Skeletal muscle satellite cell (primary cell): ENCODE results near the gene TAMALIN.
A peak's percentile ranks its signal among the peaks of the same experiment; 100 is the strongest.

Experiments used
- H3K27me3 ChIP-seq: 2 replicates; pipeline ENCODE4 v1.7.0; 2013; ENCODE audit warnings: low read length; ENCODE audit not compliant: control insufficient read depth, insufficient read depth
- H3K36me3 ChIP-seq: 2 replicates; pipeline ENCODE4 v1.7.0; 2013; ENCODE audit warnings: mild to moderate bottlenecking, control low read depth, low read length; ENCODE audit not compliant: insufficient read depth
- H3K4me1 ChIP-seq: 2 replicates; pipeline ENCODE4 v1.7.0; 2013; ENCODE audit warnings: low read length; ENCODE audit not compliant: control insufficient read depth, insufficient read depth
- H3K4me2 ChIP-seq: 2 replicates; pipeline ENCODE4 v1.7.0; 2013; ENCODE audit warnings: mild to moderate bottlenecking, low read length
- H3K4me3 ChIP-seq: 2 replicates; pipeline ENCODE4 v1.7.0; 2013; ENCODE audit warnings: low read length
- H3K9ac ChIP-seq: 2 replicates; pipeline ENCODE4 v1.7.0; 2013; ENCODE audit warnings: mild to moderate bottlenecking, low read depth, low read length, moderate library complexity
- H3K9me3 ChIP-seq: replicated peaks from 2 replicates; pipeline ENCODE4 v1.7.0; 2013; ENCODE audit warnings: mild to moderate bottlenecking, control low read depth, low read length

Gene TAMALIN

DNA sequence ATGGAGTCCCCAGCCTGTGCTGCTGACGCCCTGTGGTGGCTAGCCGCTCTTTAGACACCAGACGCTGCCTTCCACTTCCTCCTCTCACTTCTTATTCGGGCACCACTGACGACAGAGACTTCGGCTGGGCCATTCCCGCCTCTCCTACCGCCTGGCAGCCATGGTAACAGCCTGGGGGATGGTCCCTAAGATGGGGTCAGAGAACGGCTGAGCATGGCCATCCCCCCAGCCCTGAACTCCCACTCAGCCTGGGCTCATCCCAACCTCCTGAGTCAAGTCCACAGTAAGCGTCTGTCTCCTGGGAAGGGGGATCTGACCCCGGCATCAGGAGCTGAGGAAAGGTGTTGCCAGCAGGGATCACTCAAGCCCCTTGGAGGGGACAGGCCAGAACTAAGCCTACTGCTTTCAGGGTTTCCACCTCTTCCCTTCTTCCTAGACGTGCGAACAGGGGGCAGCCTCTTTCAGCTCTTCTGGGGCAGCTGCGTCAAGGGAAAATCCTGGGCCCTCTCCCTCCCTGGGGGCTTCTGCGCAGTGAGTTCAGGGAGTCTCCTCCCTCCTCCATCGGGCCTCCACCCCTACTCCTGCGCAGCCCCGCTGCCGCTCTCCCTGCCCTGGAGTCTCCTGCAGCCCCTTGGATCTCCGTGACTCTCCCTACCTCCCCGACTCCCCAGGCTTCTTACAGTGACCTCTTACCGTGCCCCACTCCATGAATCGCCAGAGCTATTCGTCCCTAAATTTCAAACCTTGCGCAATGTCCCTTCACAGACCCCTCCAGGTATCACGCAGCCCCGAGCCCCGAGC, 643 bp upstream of the TAMALIN start:
- Histone ChIP-seq H3K27me3 (peaks cover 15% of the 10 kb centered on the region), H3K9ac (no peak overlapping the region), H3K4me1 (peaks cover 30% of the 10 kb centered on the region), H3K36me3 (no peaks in the 10 kb centered on the region), H3K4me2 (peak overlapping the region; percentile 83), H3K9me3 (no peaks in the 10 kb centered on the region), H3K4me3 (no peak overlapping the region)

DNA sequence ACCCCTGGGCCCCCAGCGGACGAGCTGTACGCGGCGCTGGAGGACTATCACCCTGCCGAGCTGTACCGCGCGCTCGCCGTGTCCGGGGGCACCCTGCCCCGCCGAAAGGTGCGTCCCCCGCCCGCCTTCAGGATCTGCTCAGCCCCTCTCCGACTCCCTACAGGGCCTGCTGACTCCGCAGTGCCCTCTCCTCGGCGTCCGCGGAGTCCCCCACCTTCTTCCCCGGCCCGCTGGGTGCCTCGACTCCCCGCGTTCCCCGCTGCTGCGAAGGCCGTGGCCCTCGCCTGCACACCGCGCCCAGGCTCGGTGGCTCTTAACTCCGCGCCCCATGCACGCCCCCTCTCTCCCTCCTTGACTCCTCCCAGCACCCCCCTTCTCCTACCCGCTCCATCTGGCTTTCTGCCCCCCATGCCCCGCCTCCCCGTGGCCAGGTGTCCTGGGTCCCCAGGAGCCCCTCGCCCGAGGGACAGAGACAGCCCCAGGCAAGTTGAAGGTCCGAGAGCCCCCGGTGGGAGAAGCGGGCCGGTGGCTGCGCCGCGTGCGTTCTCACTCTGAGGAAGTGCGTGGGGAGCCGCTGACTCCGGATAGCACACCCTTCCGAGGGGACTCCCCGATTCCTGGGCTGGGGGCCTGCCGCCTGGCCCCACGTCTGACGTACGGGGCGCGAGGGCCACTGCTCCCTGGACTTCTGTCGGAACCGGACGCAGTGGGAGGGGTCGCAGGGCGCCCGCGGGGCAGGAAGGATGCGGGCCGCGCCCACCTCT, 594 bp downstream of the TAMALIN start:
- no peaks in the 10 kb centered on the region for H3K9me3 ChIP-seq
- H3K27me3 ChIP-seq: peaks cover 15% of the 10 kb centered on the region
- H3K9ac ChIP-seq: peak overlapping the region; percentile 66
- peak overlapping the region; percentile 83 for H3K4me2 ChIP-seq
- peak overlapping the region; percentile 69 for H3K4me3 ChIP-seq
- peaks cover 30% of the 10 kb centered on the region for H3K4me1 ChIP-seq
- no peaks in the 10 kb centered on the region for H3K36me3 ChIP-seq

DNA sequence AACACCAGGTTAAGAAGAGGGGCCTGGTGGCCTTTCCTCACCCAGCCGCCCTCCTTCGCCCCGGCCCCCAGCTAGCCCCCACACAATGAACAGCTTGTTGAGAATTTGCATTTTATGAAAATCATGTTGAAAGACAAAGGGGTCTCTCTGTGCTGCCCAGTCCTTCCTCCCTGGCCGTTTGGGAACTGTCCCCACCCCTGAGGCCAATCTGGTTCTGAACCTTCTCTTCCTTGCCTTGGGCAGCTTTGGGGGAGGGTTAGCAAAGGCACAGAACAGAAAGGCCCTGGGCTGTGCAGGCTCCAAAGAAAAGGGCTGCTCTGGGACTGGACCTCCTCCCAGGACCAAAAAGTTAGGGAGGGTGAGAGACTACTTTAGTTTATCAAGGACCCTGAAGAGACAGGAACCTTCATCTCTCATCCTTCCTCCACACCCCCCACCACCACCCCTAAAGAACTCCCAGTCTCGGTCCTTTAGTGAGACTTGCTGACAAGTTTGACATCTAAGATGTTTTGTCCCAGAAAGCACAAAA, 1.3 kb downstream of the TAMALIN start:
- peaks cover 15% of the 10 kb centered on the region for H3K27me3 ChIP-seq
- no peaks in the 10 kb centered on the region for H3K36me3 ChIP-seq
- no peaks in the 10 kb centered on the region for H3K9me3 ChIP-seq
- peak overlapping the region; percentile 83 for H3K4me2 ChIP-seq
- peak overlapping the region; percentile 69 for H3K4me3 ChIP-seq
- no peak overlapping the region for H3K9ac ChIP-seq
- H3K4me1 ChIP-seq: peaks cover 30% of the 10 kb centered on the region

DNA sequence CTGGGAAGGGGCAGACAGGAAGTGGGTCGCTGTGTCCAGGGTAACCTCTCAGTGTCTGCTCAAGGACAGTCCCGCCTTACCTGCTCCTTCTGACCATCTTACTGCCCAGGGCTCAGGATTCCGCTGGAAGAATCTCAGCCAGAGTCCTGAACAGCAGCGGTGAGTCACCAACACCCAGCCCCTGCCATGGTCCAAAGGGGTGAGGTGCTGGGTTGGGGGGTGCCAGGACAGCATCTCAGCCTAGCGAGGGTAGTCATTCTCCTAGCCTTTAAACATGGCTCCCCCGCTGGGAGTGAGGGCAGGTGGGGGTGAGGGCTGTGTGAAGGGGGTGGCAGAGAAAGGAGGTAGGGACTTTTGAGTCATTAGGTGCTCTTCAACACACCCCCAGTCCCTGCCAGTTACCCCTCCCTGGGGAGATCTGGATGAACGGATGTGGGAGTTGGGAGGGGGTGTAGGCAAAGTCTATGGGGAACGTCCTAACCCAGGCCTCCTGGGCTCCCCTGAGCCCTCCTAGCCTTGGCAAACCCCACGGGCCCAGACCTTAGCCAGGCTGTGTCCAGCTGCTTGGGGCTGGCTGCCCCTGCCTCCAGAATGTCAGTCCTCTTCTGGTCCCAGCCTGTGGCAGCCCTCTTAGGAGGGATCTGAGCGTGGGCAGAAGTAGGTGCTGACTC, 2.5 kb downstream of the TAMALIN start:
- Histone ChIP-seq H3K4me2 (no peak overlapping the region), H3K9ac (no peak overlapping the region), H3K27me3 (peaks cover 15% of the 10 kb centered on the region), H3K9me3 (no peaks in the 10 kb centered on the region), H3K36me3 (no peaks in the 10 kb centered on the region), H3K4me1 (peaks cover 30% of the 10 kb centered on the region), H3K4me3 (no peak overlapping the region)

DNA sequence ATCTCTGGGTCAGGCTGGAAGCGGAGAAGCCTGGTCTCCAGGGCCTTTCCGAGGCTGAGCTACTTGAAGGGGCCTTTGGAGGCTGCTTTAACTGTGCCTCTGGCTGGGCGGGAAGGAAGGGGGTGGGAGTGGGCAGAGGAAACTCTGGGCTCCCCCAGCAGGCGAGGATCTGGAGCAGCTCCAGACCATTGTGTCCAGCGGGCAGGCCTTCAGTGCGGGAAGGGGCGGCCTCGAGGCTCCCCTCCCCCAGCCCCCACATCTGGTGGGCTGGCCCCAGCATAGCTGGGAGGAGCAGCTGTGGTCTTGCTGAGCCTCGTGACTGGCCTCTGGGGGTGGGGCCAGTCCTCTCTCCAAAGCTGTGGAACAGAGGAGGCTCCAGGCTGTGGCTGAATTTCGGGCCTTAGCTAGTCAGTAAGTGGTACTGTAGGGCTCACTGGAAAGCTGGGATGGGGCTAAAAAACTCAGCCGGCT, 3.4 kb downstream of the TAMALIN start:
- Histone ChIP-seq H3K36me3 (no peaks in the 10 kb centered on the region), H3K9me3 (no peaks in the 10 kb centered on the region), H3K27me3 (peaks cover 15% of the 10 kb centered on the region), H3K9ac (peak overlapping the region; percentile 45), H3K4me3 (peak overlapping the region; percentile 7), H3K4me1 (peaks cover 30% of the 10 kb centered on the region), H3K4me2 (peak overlapping the region; percentile 28)

DNA sequence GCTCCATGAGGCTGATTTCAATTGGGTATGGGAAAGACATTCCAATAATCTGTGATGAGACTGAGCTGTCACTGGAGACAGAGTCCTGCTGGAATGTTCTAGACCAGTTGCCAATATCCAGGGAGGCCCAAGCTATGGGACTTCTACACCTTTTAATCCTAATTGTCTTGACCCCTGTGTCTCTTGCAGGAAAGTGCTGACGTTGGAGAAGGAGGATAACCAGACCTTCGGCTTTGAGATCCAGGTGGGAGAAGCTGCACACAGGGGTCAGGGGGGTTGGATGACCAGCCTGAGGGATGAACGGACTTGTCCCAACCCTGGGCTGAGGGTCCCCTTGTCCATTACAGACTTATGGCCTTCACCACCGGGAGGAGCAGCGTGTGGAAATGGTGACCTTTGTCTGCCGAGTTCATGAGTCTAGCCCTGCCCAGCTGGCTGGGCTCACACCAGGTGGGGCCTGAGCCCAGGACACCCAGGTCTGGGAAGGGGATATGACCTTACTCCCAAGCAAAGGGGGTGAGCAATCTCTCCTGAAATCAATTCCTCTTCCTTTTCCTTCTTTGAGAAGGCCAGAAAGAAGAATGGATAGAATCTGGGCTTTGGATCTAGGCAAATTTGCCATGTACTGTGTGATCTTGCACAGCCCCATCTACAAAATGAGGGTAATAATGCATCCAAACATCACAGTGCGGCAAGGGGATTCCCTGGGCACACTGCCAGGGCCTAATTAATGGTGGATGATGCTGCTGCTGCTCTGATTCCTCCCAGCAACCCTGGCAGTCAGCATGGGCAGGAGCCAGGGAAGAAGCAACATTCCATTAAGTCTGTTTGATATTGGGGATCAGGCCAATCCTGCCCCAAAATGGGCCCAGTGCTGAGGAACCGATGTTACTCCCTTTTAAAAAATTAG, 4.2 kb downstream of the TAMALIN start:
- Histone ChIP-seq H3K4me1 (peaks cover 30% of the 10 kb centered on the region), H3K4me2 (peak overlapping the region; percentile 28), H3K9ac (peak overlapping the region; percentile 45), H3K27me3 (peaks cover 11% of the 10 kb centered on the region), H3K4me3 (peak overlapping the region; percentile 7), H3K9me3 (no peaks in the 10 kb centered on the region), H3K36me3 (no peaks in the 10 kb centered on the region)

GRCh38 chr12:52011602-52012214, 5.0 kb downstream of the TAMALIN start:
- no peak overlapping the region for H3K4me3 ChIP-seq
- peaks cover 28% of the 10 kb centered on the region for H3K4me1 ChIP-seq
- no peaks in the 10 kb centered on the region for H3K9me3 ChIP-seq
- peaks cover 5% of the 10 kb centered on the region for H3K27me3 ChIP-seq
- H3K9ac ChIP-seq: no peak overlapping the region
- no peaks in the 10 kb centered on the region for H3K36me3 ChIP-seq
- H3K4me2 ChIP-seq: no peak overlapping the region

DNA sequence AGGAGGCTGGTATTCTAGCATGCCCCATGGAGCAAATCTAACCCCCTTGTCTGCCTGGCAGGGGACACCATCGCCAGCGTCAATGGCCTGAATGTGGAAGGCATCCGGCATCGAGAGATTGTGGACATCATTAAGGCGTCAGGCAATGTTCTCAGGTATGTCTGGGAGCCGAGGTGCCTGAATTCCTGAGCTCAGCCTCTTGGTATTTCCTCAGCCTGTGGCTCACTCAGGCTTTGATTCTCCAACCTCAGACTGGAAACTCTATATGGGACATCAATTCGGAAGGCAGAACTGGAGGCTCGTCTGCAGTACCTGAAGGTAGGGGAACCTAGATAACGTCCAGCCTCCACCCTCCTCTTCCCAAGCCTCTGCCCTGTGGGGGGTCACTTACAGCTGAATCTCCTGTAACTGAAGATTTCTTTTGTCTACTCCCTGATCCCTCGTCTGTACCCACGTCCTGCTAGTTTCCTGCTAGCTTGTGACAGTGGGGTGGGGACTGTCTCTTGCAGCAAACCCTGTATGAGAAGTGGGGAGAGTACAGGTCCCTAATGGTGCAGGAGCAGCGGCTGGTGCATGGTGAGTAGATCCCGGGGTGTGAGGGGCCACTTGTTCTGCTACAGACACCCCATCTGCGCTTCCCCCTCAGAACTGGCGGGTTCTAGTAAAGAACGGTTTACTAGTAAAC, 7.0 kb downstream of the TAMALIN start:
- H3K27me3 ChIP-seq: no peaks in the 10 kb centered on the region
- no peak overlapping the region for H3K4me2 ChIP-seq
- peaks cover 19% of the 10 kb centered on the region for H3K4me1 ChIP-seq
- no peak overlapping the region for H3K4me3 ChIP-seq
- H3K36me3 ChIP-seq: no peaks in the 10 kb centered on the region
- no peaks in the 10 kb centered on the region for H3K9me3 ChIP-seq
- no peak overlapping the region for H3K9ac ChIP-seq

DNA sequence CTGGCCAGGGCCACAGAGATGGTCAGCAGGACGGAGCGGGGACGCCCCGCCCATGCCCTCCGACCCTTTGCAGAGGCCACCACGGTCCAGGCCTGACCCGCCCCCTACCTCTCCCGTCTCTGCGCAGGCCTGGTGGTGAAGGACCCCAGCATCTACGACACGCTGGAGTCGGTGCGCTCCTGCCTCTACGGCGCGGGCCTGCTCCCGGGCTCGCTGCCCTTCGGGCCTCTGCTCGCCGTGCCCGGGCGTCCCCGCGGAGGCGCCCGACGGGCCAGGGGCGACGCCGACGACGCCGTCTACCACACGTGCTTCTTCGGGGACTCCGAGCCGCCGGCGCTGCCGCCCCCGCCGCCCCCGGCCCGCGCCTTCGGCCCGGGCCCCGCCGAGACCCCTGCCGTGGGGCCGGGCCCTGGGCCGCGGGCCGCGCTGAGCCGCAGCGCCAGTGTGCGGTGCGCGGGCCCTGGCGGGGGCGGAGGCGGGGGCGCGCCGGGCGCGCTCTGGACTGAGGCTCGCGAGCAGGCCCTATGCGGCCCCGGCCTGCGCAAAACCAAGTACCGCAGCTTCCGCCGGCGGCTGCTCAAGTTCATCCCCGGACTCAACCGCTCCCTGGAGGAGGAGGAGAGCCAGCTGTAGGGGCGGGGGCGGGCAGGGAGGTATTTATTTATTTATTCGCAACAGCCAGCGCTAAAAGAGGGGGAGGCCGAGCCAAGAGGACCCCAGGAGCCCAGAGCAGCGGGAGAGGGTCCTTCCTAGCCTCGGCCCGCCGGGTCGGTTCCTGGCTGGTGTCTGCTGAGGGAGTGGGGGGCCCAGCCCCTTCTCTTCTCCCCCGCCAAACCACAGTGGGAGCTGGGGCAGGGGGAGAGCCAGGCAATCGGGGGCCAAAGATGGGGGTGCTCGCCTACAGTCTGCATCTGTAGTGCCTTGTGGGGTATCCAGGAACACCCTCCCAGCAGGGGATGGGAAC, 8.1 kb downstream of the TAMALIN start:
- no peaks in the 10 kb centered on the region for H3K36me3 ChIP-seq
- no peaks in the 10 kb centered on the region for H3K9me3 ChIP-seq
- no peaks in the 10 kb centered on the region for H3K27me3 ChIP-seq
- H3K4me2 ChIP-seq: no peak overlapping the region
- peaks cover 12% of the 10 kb centered on the region for H3K4me1 ChIP-seq
- H3K4me3 ChIP-seq: no peak overlapping the region
- H3K9ac ChIP-seq: no peak overlapping the region
